HepG2 (cell line): ENCODE measurements around the gene NME7. TPM values are rescaled to one million over a fixed set of nuclear protein-coding genes. Genes with fewer than 3 reads are reported as not detected.

Source experiments
- ATF7-NPFF ChIP-seq: sonication (generic); formaldehyde crosslinking; IDR thresholded peaks from 2 replicates; pipeline ENCODE4 v1.8.1; 2023; ENCODE audit warnings: mild to moderate bottlenecking, low read depth, missing genetic modification reagents, moderate library complexity
- BHLHE40 ChIP-seq: IDR thresholded peaks from 2 replicates; pipeline ENCODE4 v1.6.1; 2011; ENCODE audit warnings: low read length, improper control_type of control experiment
- BRCA1 ChIP-seq: sonication (generic); formaldehyde crosslinking; IDR thresholded peaks from 2 replicates; pipeline ENCODE4 v1.4.0; 2020; ENCODE audit warnings: missing genetic modification reagents
- CBX5 ChIP-seq: sonication (generic); formaldehyde crosslinking; IDR thresholded peaks from 2 replicates; pipeline ENCODE4 v1.4.0; 2020; ENCODE audit warnings: missing genetic modification reagents, borderline replicate concordance
- ESRRA ChIP-seq: sonication (generic); formaldehyde crosslinking; IDR thresholded peaks from 2 replicates; pipeline ENCODE4 v1.5.1; 2020; ENCODE audit warnings: mild to moderate bottlenecking, low read depth, missing genetic modification reagents
- ETV6 ChIP-seq: sonication (generic); formaldehyde crosslinking; conservative IDR thresholded peaks from 2 replicates; pipeline ENCODE4 v1.4.0; 2020; ENCODE audit warnings: missing genetic modification reagents
- GABPB1 ChIP-seq: IDR thresholded peaks from 2 replicates; pipeline ENCODE4 v1.6.1; 2016; ENCODE audit warnings: mild to moderate bottlenecking, missing genetic modification reagents, moderate library complexity, missing compliant biosample characterization
- JUNB ChIP-seq: sonication (generic); formaldehyde crosslinking; IDR thresholded peaks from 2 replicates; pipeline ENCODE4 v1.8.0; 2022; ENCODE audit warnings: missing genetic modification reagents, mild to moderate bottlenecking, borderline replicate concordance
- NR1H2 ChIP-seq: sonication (generic); formaldehyde crosslinking; IDR thresholded peaks from 2 replicates; pipeline ENCODE4 v1.8.1; 2022; ENCODE audit warnings: low read depth, missing genetic modification reagents, borderline replicate concordance
- PHF5A ChIP-seq: IDR thresholded peaks from one replicate; pipeline ENCODE4 v1.6.1; 2018; ENCODE audit warnings: low read depth, missing genetic modification reagents; ENCODE audit not compliant: unreplicated experiment
- PTBP1 ChIP-seq: fragments of 200-400 bp; formaldehyde crosslinking; IDR thresholded peaks from 2 replicates; pipeline ENCODE4 v1.6.1; 2018; ENCODE audit warnings: low read length, low read depth; ENCODE audit not compliant: poor library complexity, severe bottlenecking
- SAP130 ChIP-seq: IDR thresholded peaks from 2 replicates; pipeline ENCODE4 v1.6.1; 2016; ENCODE audit warnings: low read depth
- SOX6 ChIP-seq, 2 experiments: fragments of 450-650 bp in 1 of 2; sonication (generic) in 1 of 2; formaldehyde crosslinking in 1 of 2; IDR thresholded peaks; 2 replicates each; pipeline versions ENCODE4 v1.4.0 to v1.6.1; 2017 to 2020; ENCODE audit warnings: antibody characterized with exemption in 1 of 2, mild to moderate bottlenecking in 1 of 2, missing genetic modification reagents in 1 of 2
- TBP ChIP-seq: sonication (generic); formaldehyde crosslinking; IDR thresholded peaks from 2 replicates; pipeline ENCODE4 v1.5.0; 2020; ENCODE audit warnings: missing genetic modification reagents
- YY1 ChIP-seq: IDR thresholded peaks from 2 replicates; pipeline ENCODE4 v1.6.1; 2011; ENCODE audit warnings: low read length, low read depth, moderate library complexity, mild to moderate bottlenecking; ENCODE audit not compliant: insufficient read depth, insufficient replicate concordance
- ZFAT ChIP-seq: sonication (generic); formaldehyde crosslinking; conservative IDR thresholded peaks from 2 replicates; pipeline ENCODE4 v1.8.1; 2023; ENCODE audit warnings: missing genetic modification reagents, inconsistent platforms
- ZNF20 ChIP-seq: sonication (generic); formaldehyde crosslinking; IDR thresholded peaks from 2 replicates; pipeline ENCODE4 v1.4.0; 2020; ENCODE audit warnings: mild to moderate bottlenecking, moderate library complexity, missing genetic modification reagents
- ZNF335 ChIP-seq: sonication (generic); formaldehyde crosslinking; IDR thresholded peaks from 2 replicates; pipeline ENCODE4 v1.4.0; 2020; ENCODE audit warnings: missing genetic modification reagents
- ZNF572 ChIP-seq: sonication (generic); formaldehyde crosslinking; IDR thresholded peaks from 2 replicates; pipeline ENCODE4 v1.5.1; 2020; ENCODE audit warnings: mild to moderate bottlenecking, missing genetic modification reagents
- ZNF644 ChIP-seq: IDR thresholded peaks from 2 replicates; pipeline ENCODE4 v1.6.1; 2016; ENCODE audit warnings: low read depth
- ZSCAN12 ChIP-seq: sonication (generic); formaldehyde crosslinking; IDR thresholded peaks from 2 replicates; pipeline ENCODE4 v1.9.0; 2021; ENCODE audit warnings: mild to moderate bottlenecking, missing genetic modification reagents
- polyA plus RNA-seq, 8 experiments: library from polyadenylated mRNA; depleted of rRNA in 3 of 8; stranded (reverse) in 7 of 8; unstranded in 1 of 8; fragments of >200 nt; fragmentation: Illumina TruSeq in 4 of 8; extraction: Trizol in 4 of 8; gene quantifications; 2 replicates each; pipeline versions ENCODE4 v1.2.1 to v1.2.3, GENCODE V29; 2011 to 2016; ENCODE audit warnings: low read depth in 4 of 8, missing spikeins in 1 of 8, mixed read lengths in 1 of 8; ENCODE audit not compliant: insufficient read depth in 1 of 8
- total RNA-seq, 5 experiments: library from RNA; depleted of rRNA; stranded (reverse); fragments of >200 nt; fragmentation: Illumina TruSeq; extraction: Trizol; gene quantifications; 2 replicates each; pipeline ENCODE4 v1.2.3, GENCODE V29; 2016; ENCODE audit warnings: low read depth in 1 of 5
- TF ChIP-seq, protein P1 (sequence below): sonication (generic); formaldehyde crosslinking; conservative IDR thresholded peaks from 2 replicates; pipeline ENCODE4 v1.5.0; 2020; ENCODE audit warnings: missing genetic modification reagents
- TF ChIP-seq, protein P2 (sequence below): IDR thresholded peaks from 2 replicates; pipeline ENCODE4 v1.6.1; 2016
- TF ChIP-seq, protein P3 (sequence below): sonication (generic); formaldehyde crosslinking; IDR thresholded peaks from 2 replicates; pipeline ENCODE4 v1.4.0; 2020; ENCODE audit warnings: missing genetic modification reagents

NME7 gene
- total and polyA plus RNA-seq, 2 of the 13 experiments (the other 11 are each of a cell fraction or from before 2014, with no cell fraction given): 9.4 to 22.5 TPM

DNA sequence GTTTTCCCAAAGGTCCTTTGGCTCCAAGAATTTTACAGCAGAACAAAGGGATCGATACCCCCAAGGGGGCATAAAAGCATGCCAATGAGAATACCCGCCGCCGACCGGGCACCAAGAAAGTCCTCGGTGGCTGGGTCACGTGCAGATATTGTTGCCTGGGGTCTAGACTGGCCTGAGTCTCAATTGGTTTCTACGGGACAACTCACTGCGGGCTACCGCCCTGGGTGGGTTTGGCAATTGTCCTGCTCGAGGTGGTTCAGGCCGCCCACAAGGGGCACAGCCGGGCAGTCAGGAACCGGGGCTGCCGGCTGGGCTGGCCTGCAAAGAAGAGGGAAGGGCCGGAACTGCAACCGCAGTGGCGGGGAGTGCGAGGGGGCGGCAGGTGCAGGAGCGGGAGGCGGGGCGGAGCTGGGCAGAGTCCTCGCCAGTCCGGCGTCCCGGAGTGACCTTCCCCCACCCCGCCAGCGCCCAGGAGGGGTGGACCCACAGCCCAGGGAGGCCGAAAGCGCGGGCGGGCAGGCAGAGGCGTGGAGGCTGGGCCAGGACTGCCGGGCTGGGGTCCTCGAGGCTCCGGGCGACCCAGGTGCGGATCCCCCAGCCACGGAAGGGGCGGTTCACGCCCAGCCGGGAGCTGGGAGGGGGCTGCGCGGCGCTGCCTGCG, 262.0 kb downstream of the NME7 start (continued):
- TF ChIP-seq SAP130 (CRISPR knock-in tag) (peak; percentile 63; the same call in 1 of the 2 replicates), NR1H2 (CRISPR knock-in tag) (peak; percentile 83; the same call in 1 of the 2 replicates), ZNF644 (CRISPR knock-in tag) (no peak), CBX5 (CRISPR knock-in tag) (peak; percentile 91; the same call in 1 of the 2 replicates), ESRRA (peak; percentile 80; the same call in 1 of the 2 replicates), BRCA1 (CRISPR knock-in tag) (0 out of 2 replicates have a peak, but pooled peaks have one; percentile 69), GABPB1 (CRISPR knock-in tag) (peak; percentile 86), YY1 (peak; percentile 44), ETV6 (CRISPR knock-in tag) (no peak; the same call in 1 of the 2 replicates), ZNF335 (no peak; the same call in 1 of the 2 replicates), PTBP1 (no peak), TBP (CRISPR knock-in tag) (no peak), ZNF572 (CRISPR knock-in tag) (no peak), PHF5A (CRISPR knock-in tag) (peak; percentile 46), ZNF20 (CRISPR knock-in tag) (no peak), SOX6 (IDR thresholded peaks at IDR 0.05) (no peak), SOX6 (CRISPR knock-in tag; IDR thresholded peaks at IDR 0.05) (peak; percentile 74), ATF7-NPFF (CRISPR knock-in tag) (peak; percentile 80), JUNB (CRISPR knock-in tag) (no peak), ZSCAN12 (0 out of 2 replicates have a peak, but pooled peaks have one; percentile 23), ZFAT (CRISPR knock-in tag) (no peak), BHLHE40 (no peak; the same call in 1 of the 2 replicates)
- TF ChIP-seq, protein P1, sequence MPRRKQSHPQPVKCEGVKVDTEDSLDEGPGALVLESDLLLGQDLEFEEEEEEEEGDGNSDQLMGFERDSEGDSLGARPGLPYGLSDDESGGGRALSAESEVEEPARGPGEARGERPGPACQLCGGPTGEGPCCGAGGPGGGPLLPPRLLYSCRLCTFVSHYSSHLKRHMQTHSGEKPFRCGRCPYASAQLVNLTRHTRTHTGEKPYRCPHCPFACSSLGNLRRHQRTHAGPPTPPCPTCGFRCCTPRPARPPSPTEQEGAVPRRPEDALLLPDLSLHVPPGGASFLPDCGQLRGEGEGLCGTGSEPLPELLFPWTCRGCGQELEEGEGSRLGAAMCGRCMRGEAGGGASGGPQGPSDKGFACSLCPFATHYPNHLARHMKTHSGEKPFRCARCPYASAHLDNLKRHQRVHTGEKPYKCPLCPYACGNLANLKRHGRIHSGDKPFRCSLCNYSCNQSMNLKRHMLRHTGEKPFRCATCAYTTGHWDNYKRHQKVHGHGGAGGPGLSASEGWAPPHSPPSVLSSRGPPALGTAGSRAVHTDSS (CRISPR knock-in tag): no peak
- TF ChIP-seq, protein P2, sequence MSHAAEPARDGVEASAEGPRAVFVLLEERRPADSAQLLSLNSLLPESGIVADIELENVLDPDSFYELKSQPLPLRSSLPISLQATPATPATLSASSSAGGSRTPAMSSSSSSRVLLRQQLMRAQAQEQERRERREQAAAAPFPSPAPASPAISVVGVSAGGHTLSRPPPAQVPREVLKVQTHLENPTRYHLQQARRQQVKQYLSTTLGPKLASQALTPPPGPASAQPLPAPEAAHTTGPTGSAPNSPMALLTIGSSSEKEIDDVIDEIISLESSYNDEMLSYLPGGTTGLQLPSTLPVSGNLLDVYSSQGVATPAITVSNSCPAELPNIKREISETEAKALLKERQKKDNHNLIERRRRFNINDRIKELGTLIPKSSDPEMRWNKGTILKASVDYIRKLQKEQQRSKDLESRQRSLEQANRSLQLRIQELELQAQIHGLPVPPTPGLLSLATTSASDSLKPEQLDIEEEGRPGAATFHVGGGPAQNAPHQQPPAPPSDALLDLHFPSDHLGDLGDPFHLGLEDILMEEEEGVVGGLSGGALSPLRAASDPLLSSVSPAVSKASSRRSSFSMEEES (CRISPR knock-in tag): 0 out of 2 replicates have a peak, but pooled peaks have one; percentile 39
- TF ChIP-seq, protein P3, sequence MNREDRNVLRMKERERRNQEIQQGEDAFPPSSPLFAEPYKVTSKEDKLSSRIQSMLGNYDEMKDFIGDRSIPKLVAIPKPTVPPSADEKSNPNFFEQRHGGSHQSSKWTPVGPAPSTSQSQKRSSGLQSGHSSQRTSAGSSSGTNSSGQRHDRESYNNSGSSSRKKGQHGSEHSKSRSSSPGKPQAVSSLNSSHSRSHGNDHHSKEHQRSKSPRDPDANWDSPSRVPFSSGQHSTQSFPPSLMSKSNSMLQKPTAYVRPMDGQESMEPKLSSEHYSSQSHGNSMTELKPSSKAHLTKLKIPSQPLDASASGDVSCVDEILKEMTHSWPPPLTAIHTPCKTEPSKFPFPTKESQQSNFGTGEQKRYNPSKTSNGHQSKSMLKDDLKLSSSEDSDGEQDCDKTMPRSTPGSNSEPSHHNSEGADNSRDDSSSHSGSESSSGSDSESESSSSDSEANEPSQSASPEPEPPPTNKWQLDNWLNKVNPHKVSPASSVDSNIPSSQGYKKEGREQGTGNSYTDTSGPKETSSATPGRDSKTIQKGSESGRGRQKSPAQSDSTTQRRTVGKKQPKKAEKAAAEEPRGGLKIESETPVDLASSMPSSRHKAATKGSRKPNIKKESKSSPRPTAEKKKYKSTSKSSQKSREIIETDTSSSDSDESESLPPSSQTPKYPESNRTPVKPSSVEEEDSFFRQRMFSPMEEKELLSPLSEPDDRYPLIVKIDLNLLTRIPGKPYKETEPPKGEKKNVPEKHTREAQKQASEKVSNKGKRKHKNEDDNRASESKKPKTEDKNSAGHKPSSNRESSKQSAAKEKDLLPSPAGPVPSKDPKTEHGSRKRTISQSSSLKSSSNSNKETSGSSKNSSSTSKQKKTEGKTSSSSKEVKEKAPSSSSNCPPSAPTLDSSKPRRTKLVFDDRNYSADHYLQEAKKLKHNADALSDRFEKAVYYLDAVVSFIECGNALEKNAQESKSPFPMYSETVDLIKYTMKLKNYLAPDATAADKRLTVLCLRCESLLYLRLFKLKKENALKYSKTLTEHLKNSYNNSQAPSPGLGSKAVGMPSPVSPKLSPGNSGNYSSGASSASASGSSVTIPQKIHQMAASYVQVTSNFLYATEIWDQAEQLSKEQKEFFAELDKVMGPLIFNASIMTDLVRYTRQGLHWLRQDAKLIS (CRISPR knock-in tag): no peak
